ENCODE data around the gene UHMK1.
"Not testable (repeated sequence)": the region's sequence is repeated elsewhere in the genome, so short reads cannot be mapped to it uniquely, and the experiment has no call there.

The UHMK1 gene

DNA sequence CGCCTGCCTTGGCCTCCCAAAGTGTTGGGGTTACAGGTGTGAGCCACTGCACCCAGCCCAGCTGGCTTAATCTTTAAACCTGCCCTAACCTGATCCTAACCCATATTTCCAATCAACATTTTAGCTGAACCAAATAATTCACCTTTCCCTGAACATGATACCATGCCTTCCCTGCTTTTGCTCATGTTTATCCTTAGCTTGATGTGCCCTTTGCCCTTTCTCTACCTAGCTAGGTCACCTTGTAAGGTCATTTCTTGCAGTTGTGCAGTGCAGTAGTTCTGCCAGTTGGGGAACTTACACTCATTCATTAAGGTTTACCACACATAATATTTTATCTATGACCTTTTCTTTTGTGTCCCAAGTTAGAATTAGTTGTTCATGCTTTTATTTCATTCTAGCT is 69.3 kb downstream of the UHMK1 start:
- DNase-seq, result no peak

DNA sequence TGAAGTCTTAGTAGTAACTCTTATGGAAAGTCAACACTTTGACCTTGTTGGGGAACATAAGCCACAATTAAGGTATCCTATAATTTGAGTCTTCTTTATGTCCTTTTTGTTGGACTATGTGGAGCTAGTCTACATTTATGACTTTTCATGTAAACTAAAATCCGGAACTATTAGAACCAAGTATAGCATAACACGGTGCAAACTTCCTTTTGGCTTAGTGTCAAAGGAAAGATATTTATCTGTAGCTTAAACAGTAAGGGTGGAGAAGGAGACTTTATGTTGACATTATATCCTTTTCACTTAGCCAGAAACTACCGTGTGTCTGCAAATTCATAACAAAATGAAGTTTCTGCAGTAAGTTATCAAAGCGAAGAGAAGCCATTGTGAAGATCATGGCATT is 71.2 kb downstream of the UHMK1 start:
- DNase-seq, result no peak

DNA sequence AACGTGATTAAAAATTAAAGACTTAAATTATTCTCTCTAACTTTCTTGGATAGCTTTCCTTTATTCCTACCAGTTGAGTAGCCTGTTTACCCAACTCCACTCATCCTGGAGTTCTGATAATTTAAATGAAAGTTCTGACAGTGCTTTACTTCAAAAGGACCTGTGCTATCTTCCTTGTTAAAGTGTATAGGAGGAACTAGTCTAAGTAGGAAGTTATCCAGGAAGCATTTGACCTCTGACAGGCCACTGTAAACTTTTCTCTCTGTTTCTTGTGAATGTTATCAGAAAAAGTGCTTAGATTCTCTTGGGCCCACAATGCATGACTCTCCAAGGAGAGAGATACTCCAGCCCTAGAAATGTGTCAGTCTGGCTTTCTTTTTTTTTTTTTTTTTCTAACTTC is 73.1 kb downstream of the UHMK1 start:
- no peak for DNase-seq

GRCh38 chr1:162571121-162571520 is 73.5 kb downstream of the UHMK1 start:
- not testable (repeated sequence) for DNase-seq

- DNase-seq, result no peak
Measured at GRCh38 chr1:162571696-162572095, 74.1 kb downstream of the UHMK1 start.

GRCh38 chr1:162573136-162573535 is 75.5 kb downstream of the UHMK1 start:
- no peak for DNase-seq

DNA sequence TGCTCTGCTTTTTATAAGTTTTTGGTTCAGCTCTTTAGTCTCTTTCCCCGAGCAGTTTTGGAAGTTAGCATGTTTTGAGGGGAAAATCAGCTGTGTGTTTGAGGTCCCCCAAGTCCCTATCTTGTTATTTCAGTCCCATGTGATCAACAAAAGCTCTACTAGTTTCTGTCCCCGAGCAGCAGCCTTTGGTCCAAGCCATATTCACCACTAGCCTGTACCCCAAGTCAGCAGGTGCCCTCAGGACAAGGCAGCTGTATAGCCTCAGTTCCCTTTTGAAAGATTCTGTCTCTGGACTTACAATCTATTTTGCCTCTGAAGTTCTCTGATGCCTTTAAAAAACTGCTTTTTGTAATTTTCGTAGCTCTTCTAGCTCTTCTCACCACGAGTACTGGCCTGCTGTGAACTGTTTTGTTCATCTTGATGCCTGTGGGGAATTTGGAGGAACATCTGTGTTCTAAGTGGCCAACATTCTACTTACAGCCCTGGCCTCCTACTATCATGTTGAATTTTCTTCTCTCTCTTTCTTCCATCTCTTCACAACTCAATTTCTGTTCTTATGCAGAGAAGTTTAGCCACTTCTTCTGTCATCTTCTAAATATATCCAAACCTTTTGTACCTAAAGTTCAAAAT is 80.6 kb downstream of the UHMK1 start:
- DNase-seq, result no peak

DNA sequence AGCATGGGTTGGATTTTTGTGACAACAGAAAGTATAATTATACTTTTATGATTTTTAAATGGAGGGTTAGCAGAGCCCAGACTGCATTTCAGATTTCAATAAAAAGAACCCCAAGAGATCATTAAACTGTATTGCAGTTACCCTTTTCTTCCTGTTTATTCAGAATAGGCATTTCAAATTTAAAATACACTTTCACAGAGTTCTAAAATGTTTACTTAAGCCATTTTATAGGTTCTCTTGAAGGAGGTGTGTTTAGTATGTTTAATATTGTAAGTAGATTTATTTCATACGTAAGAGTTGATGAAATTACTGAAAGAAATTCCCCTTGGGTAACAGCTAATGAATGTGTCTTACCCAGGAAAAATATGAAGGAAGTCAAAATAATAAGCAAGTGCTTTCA is 81.3 kb downstream of the UHMK1 start:
- no peak for DNase-seq
